NT2/D1 (cell line): ENCODE results near the gene CYP3A5.
"Not testable (repeated sequence)": the region's sequence is repeated elsewhere in the genome, so short reads cannot be mapped to it uniquely, and the experiment has no call there.

Experiments
- DNase-seq: peaks from one replicate; pipeline ENCODE4 v3.0.0-alpha.2; 2011; ENCODE audit warnings: low read depth, low spot score
- H3K27me3 ChIP-seq: 2 replicates; pipeline ENCODE4 v1.6.0; 2011; ENCODE audit warnings: mild to moderate bottlenecking; ENCODE audit not compliant: insufficient read length, insufficient read depth
- H3K36me3 ChIP-seq: 2 replicates; pipeline ENCODE4 v1.6.1; 2011; ENCODE audit warnings: mild to moderate bottlenecking, low read length, mixed read lengths; ENCODE audit not compliant: insufficient read depth, insufficient read length
- H3K4me1 ChIP-seq: 2 replicates; pipeline ENCODE4 v1.5.1; 2011; ENCODE audit not compliant: insufficient read depth, insufficient read length
- H3K4me3 ChIP-seq: 2 replicates; pipeline ENCODE4 v1.5.1; 2011; ENCODE audit warnings: low read depth; ENCODE audit not compliant: insufficient read length
- H3K9ac ChIP-seq: 2 replicates; pipeline ENCODE4 v1.6.0; 2011; ENCODE audit warnings: low read depth; ENCODE audit not compliant: insufficient read length
- H3K9me3 ChIP-seq: 2 replicates; pipeline ENCODE4 v1.5.1; 2011; ENCODE audit warnings: mild to moderate bottlenecking, low read length; ENCODE audit not compliant: insufficient read depth
- SUZ12 ChIP-seq: IDR thresholded peaks from 2 replicates; pipeline ENCODE4 v1.6.1; 2011; ENCODE audit not compliant: insufficient read length, insufficient read depth; ENCODE audit errors: extremely low read depth
- YY1 ChIP-seq: IDR thresholded peaks from 2 replicates; pipeline ENCODE4 v1.6.1; 2011; ENCODE audit not compliant: insufficient read length, insufficient read depth
- ZNF274 ChIP-seq: IDR thresholded peaks from 2 replicates; pipeline ENCODE4 v1.6.1; 2011; ENCODE audit warnings: mild to moderate bottlenecking, low read depth, low read length

Gene CYP3A5

DNA sequence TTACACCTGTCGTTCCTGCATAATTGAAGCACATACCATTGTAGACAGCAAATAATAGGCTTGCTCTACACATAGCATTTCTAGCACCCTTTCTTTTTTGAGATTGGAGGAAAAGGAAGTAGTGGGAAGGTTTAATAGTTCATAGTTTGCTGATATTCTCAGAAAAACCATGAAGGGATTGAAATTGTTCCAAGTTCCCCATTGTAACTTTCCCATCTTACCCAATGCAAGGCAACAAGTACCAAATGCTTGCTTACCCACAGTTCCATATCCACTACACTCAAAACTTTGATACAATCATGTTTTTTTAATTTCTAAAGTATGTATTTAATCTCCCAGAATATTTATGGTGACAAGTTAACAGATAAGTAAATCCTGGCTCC lies 13.8 kb downstream of the CYP3A5 start:
- DNase-seq, result no peak
- Histone ChIP-seq H3K4me1 (no peaks in the 10 kb centered on the region), H3K9ac (no peak overlapping the region), H3K27me3 (no peaks in the 10 kb centered on the region), H3K36me3 (no peaks in the 10 kb centered on the region), H3K4me3 (no peak overlapping the region), H3K9me3 (no peaks in the 10 kb centered on the region)
- TF ChIP-seq YY1 (no peak), SUZ12 (no peak), ZNF274 (no peak)

DNA sequence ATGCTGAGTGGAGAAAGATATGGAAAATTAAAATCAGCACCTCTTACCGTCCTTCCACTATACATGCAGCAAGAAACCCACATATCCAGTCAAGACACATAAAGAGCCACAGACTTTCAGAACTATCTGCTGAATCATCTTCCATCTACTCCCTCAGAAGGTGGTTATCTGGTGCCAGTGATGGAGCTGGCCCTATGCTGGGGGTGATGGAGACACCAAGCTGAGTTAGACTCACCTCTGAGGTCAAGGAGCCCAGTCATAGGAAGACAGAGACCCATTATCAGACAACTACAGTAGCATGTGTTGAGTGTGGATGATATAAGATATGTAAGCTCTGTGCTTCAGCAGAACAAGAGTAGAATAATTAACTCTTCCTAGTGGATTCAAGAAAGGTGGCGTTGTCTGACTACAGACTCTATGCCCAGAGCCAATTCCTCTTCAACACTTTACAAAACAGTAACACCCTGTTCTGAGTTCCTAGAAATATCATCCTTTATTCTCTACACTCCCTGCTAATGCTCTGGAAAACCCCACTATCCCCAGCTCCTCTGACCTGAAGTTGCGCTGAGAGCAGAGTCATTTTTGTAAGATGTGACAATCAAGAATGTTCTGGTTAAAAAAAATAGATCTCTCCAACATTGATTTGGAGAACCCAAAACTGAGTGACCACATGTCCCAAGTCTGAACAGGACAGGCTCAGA lies 14.3 kb downstream of the CYP3A5 start:
- Histone ChIP-seq H3K4me1 (no peaks in the 10 kb centered on the region), H3K36me3 (no peaks in the 10 kb centered on the region), H3K9ac (no peak overlapping the region), H3K4me3 (no peak overlapping the region), H3K27me3 (no peaks in the 10 kb centered on the region), H3K9me3 (peaks cover 5% of the 10 kb centered on the region; the same call in 1 of the 2 replicates)
- TF ChIP-seq YY1 (no peak), SUZ12 (no peak), ZNF274 (no peak)
- no peak for DNase-seq

DNA sequence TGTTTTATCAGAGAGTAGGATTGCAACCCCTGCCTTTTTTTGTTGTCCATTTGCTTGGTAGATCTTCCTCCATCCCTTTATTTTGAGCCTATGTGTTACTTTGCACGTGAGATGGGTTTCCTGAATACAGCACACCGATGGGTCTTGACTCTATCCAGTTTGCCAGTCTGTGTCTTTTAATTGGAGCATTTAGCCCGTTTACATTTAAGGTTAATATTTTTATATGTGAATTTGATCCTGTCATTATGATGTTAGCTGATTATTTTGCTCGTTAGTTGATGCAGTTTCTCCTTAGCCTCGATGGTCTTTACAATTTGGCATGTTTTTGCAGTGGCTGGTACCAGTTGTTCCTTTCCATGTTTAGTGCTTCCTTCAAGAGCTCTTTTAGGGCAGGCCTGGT lies 21.9 kb downstream of the CYP3A5 start:
- H3K4me1 ChIP-seq, DNase-seq, H3K36me3 ChIP-seq, H3K9ac ChIP-seq, H3K27me3 ChIP-seq, H3K4me3 ChIP-seq: not testable (repeated sequence)
- peaks cover 13% of the 10 kb centered on the region; the same call in 1 of the 2 replicates for H3K9me3 ChIP-seq

DNA sequence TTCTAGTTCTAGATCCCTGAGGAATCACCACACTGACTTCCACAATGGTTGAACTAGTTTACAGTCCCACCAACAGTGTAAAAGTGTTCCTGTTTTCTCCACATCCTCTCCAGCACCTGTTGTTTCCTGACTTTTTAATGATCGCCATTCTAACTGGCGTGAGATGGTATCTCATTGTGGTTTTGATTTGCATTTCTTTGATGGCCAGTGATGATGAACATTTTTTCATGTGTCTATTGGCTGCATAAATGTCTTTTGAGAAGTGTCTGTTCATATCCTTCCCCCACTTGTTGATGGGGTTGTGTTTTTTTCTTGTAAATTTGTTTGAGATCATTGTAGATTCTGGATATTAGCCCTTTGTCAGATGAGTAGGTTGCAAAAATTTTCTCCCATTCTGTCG lies 25.2 kb downstream of the CYP3A5 start:
- not testable (repeated sequence) for DNase-seq, H3K4me1 ChIP-seq, H3K4me3 ChIP-seq, H3K27me3 ChIP-seq, H3K36me3 ChIP-seq, H3K9ac ChIP-seq, H3K9me3 ChIP-seq

DNA sequence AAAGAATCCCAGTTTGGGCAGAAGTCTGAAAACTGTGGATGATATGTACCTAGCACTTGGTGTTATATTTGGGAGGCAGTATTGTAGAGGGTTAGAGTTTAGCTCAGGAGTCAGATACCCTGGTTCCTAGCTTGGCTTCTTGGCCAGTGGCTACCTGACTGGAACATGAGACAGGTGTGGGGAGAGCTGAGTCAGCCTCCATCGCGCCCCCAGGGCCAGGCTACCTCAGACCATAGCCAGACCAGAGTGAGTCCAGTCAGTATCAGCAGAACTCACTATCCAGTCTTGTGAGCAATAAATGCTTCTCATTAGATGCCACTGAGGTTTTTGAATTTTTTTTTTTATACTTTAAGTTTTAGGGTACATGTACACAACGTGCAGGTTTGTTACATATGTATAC lies 26.0 kb downstream of the CYP3A5 start:
- Histone ChIP-seq H3K4me1 (no peaks in the 10 kb centered on the region), H3K4me3 (no peak overlapping the region), H3K9ac (no peak overlapping the region), H3K36me3 (no peaks in the 10 kb centered on the region), H3K27me3 (no peaks in the 10 kb centered on the region), H3K9me3 (no peaks in the 10 kb centered on the region)
- DNase-seq, result no peak
- no peak for TF ChIP-seq YY1
- no peak for TF ChIP-seq ZNF274
- no peak for TF ChIP-seq SUZ12

DNA sequence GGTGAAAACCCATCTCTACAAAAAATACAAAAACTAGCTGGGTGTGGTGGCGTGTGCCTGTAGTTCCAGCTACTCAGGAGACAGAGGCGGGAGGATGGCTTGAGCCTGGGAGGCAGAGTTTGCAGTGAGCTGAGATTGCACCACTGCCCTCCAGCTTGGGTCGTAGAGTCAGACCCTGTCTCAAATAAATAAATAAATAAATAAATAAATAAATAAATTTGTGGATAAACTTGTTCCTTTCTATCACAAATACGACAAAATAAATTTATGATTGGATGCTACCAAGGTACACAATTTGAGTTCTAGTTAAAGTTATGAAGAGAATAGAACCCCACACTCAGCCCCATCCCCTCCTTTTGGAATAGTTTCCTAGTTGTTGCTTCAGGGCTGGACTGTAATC lies 26.5 kb downstream of the CYP3A5 start:
- not testable (repeated sequence) for DNase-seq, H3K9ac ChIP-seq, H3K4me1 ChIP-seq, H3K9me3 ChIP-seq, H3K36me3 ChIP-seq, H3K27me3 ChIP-seq, H3K4me3 ChIP-seq

DNA sequence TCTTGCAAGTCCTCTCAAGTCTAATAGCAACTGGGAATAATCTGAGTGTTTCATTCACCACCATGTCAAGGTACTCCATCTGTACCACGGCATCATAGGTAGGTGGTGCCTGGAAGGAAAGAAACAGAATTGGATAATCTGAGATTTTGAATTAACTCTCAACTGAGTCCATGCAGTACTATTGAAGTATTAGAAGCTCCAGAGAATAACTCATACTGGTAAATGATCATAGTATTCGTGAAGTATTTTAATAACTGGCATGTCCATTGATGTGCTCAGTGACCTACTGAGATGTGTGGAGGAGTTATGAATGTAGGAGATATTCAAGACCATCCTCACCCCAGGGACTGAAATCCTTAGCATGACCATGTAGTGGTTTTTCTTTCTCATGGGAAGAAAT lies 27.1 kb downstream of the CYP3A5 start:
- no peak for DNase-seq
- Histone ChIP-seq H3K36me3 (no peaks in the 10 kb centered on the region), H3K4me3 (no peak overlapping the region), H3K27me3 (no peaks in the 10 kb centered on the region), H3K4me1 (no peaks in the 10 kb centered on the region), H3K9ac (no peak overlapping the region), H3K9me3 (no peaks in the 10 kb centered on the region)
- TF ChIP-seq ZNF274, result no peak
- no peak for TF ChIP-seq YY1
- TF ChIP-seq SUZ12, result no peak

DNA sequence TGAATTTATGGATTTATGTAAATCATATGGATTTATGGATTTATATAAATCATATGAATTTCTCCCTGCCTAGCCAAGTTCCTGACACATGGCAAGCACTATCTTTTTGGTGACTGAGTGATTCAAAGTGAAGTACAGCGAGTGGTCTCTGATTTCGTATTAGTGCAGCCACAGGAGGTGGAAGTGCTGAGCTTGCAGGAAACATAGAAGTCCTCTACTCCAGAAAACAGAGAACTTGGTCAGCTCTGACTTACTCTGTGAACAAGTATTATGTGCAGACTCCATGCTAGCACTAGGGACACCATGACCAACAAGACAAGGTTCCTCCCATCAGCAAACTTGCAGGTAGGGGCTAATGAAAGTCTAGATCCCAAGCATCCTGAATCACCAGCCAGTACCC lies 28.5 kb downstream of the CYP3A5 start:
- Histone ChIP-seq H3K36me3 (no peaks in the 10 kb centered on the region), H3K9me3 (no peaks in the 10 kb centered on the region), H3K4me3 (no peak overlapping the region), H3K9ac (no peak overlapping the region), H3K4me1 (no peaks in the 10 kb centered on the region), H3K27me3 (no peaks in the 10 kb centered on the region)
- TF ChIP-seq YY1 (no peak), SUZ12 (no peak), ZNF274 (no peak)
- no peak for DNase-seq
